HG02588 (cell line): ENCODE data around the gene BPNT1.
"Not testable (repeated sequence)": the region's sequence is repeated elsewhere in the genome, so short reads cannot be mapped to it uniquely, and the experiment has no call there.

Experiments used
- ATAC-seq: cut with Tn5 transposase; IDR thresholded peaks from one replicate; pipeline ENCODE4 v1.9.1; 2021; ENCODE audit warnings: mild to moderate bottlenecking, moderate library complexity; ENCODE audit not compliant: unreplicated experiment

Gene BPNT1

GRCh38 chr1:220089650-220090556, at the start of gene BPNT1:
BPNT1 (minus strand) TSS chr1:220089788; CDS start chr1:220079846, 9,942 bp downstream.
- peak; percentile 63 for ATAC-seq

- no peak for ATAC-seq
These were observed 47.6 kb upstream of the BPNT1 start for GRCh38 chr1:220137019-220137786.

- ATAC-seq: no peak
These were observed 46.2 kb upstream of the BPNT1 start for GRCh38 chr1:220135755-220136154.

- ATAC-seq: no peak
These were observed 40.1 kb upstream of the BPNT1 start for GRCh38 chr1:220129479-220130210.

GRCh38 chr1:220127076-220127475, 37.5 kb upstream of the BPNT1 start:
- ATAC-seq: no peak

- no peak for ATAC-seq
These were observed 35.0 kb upstream of the BPNT1 start for GRCh38 chr1:220124542-220124941.

GRCh38 chr1:220123889-220124288, 34.3 kb upstream of the BPNT1 start:
- ATAC-seq: no peak

- no peak for ATAC-seq
These were observed 33.5 kb upstream of the BPNT1 start for GRCh38 chr1:220123066-220123465.

- ATAC-seq: no peak
These were observed 32.4 kb upstream of the BPNT1 start for GRCh38 chr1:220121791-220122530.

GRCh38 chr1:220119043-220119512, 29.5 kb upstream of the BPNT1 start:
- ATAC-seq: no peak

GRCh38 chr1:220113136-220113695, 23.6 kb upstream of the BPNT1 start:
- peak; percentile 45 for ATAC-seq

GRCh38 chr1:220112600-220112999, 23.0 kb upstream of the BPNT1 start:
- not testable (repeated sequence) for ATAC-seq

GRCh38 chr1:220110473-220110872, 20.9 kb upstream of the BPNT1 start:
- ATAC-seq: not testable (repeated sequence)

- ATAC-seq: no peak
These were observed 10.2 kb upstream of the BPNT1 start for GRCh38 chr1:220099826-220100225.

- ATAC-seq: peak; percentile 68
These were observed 4.7 kb upstream of the BPNT1 start, which contains the start of gene IARS2 for GRCh38 chr1:220094016-220094911. IARS2 (plus strand) TSS chr1:220094132; CDS start chr1:220094217, 85 bp downstream.

GRCh38 chr1:220093361-220094015, 3.9 kb upstream of the BPNT1 start:
- ATAC-seq: no peak

- ATAC-seq: no peak
These were observed 3.1 kb upstream of the BPNT1 start for GRCh38 chr1:220092694-220093093.

- peak; percentile 42 for ATAC-seq
These were observed 3.3 kb downstream of the BPNT1 start for GRCh38 chr1:220086261-220086686.
